Smooth muscle cell (in vitro differentiated cells): ENCODE results near the gene URB2. TPM values are rescaled to one million over a fixed set of nuclear protein-coding genes. Genes with fewer than 3 reads are reported as not detected.

Experiments used
- DNase-seq: peaks from one replicate; lab custom pipeline; 2025; ENCODE audit not compliant: unreplicated experiment; lab: John Stamatoyannopoulos, UW
- H2AFZ ChIP-seq: fragments of 200-600 bp; sonication (generic); 2 replicates; pipeline ENCODE4 v1.6.0; 2016; ENCODE audit warnings: antibody characterized with exemption, low read depth, mild to moderate bottlenecking
- H3F3A ChIP-seq: fragments of 200-600 bp; sonication (generic); 2 replicates; pipeline ENCODE4 v1.6.0; 2017; ENCODE audit warnings: antibody characterized with exemption, low read depth
- H3K27ac ChIP-seq: fragments of 200-600 bp; sonication (generic); 2 replicates; pipeline ENCODE4 v1.5.1; 2016; ENCODE audit warnings: low read depth, mild to moderate bottlenecking
- H3K27me3 ChIP-seq: fragments of 200-600 bp; sonication (generic); 2 replicates; pipeline ENCODE4 v1.6.1; 2016; ENCODE audit warnings: low read depth, mild to moderate bottlenecking
- H3K36me3 ChIP-seq: fragments of 200-600 bp; sonication (generic); 2 replicates; pipeline ENCODE4 v1.5.1; 2016; ENCODE audit warnings: low read depth
- H3K4me1 ChIP-seq: fragments of 200-600 bp; sonication (generic); 2 replicates; pipeline ENCODE4 v1.5.1; 2016; ENCODE audit warnings: low read depth
- H3K4me2 ChIP-seq: fragments of 200-600 bp; sonication (generic); 2 replicates; pipeline ENCODE4 v1.6.0; 2016; ENCODE audit warnings: mild to moderate bottlenecking
- H3K4me3 ChIP-seq: fragments of 200-600 bp; sonication (generic); 2 replicates; pipeline ENCODE4 v1.5.1; 2016; ENCODE audit warnings: mild to moderate bottlenecking
- H3K79me2 ChIP-seq: fragments of 200-600 bp; sonication (generic); 2 replicates; pipeline ENCODE4 v1.6.0; 2016; ENCODE audit warnings: low read depth, mild to moderate bottlenecking
- H3K9ac ChIP-seq: fragments of 200-600 bp; sonication (generic); 2 replicates; pipeline ENCODE4 v1.6.0; 2016; ENCODE audit warnings: low read depth
- H3K9me3 ChIP-seq: fragments of 200-600 bp; sonication (generic); replicated peaks from 2 replicates; pipeline ENCODE4 v1.5.1; 2016; ENCODE audit warnings: low read depth
- H4K20me1 ChIP-seq: fragments of 200-600 bp; sonication (generic); 2 replicates; pipeline ENCODE4 v1.6.0; 2016; ENCODE audit warnings: low read depth
- WGBS: methylation state at CpG from one replicate; pipeline ENCODE4 v1.1.7; 2016; ENCODE audit warnings: low lambda C conversion rate; 5-methylcytosine and 5-hydroxymethylcytosine counted together
- polyA plus RNA-seq: library from polyadenylated mRNA; unstranded; fragments of >200 nt; fragmentation: Nextera tagmentation; extraction: Ambion mirVana; gene quantifications from 2 replicates; pipeline ENCODE4 v1.2.1, GENCODE V29; 2016
- total RNA-seq: library from RNA; depleted of rRNA; stranded (reverse); fragments of >200 nt; gene quantifications from 2 replicates; pipeline ENCODE4 v1.2.3, GENCODE V29; 2014
- TF ChIP-seq, protein P1 (sequence below): fragments of 200-600 bp; sonication (generic); IDR thresholded peaks from 2 replicates; pipeline ENCODE4 v1.5.1; 2017; ENCODE audit warnings: borderline replicate concordance, mild to moderate bottlenecking, antibody characterized with exemption; ENCODE audit not compliant: insufficient read depth, poor library complexity, severe bottlenecking

URB2 gene
- total and polyA plus RNA-seq, 2 experiments from 2014 or later: 1.9 to 4.2 TPM

DNA sequence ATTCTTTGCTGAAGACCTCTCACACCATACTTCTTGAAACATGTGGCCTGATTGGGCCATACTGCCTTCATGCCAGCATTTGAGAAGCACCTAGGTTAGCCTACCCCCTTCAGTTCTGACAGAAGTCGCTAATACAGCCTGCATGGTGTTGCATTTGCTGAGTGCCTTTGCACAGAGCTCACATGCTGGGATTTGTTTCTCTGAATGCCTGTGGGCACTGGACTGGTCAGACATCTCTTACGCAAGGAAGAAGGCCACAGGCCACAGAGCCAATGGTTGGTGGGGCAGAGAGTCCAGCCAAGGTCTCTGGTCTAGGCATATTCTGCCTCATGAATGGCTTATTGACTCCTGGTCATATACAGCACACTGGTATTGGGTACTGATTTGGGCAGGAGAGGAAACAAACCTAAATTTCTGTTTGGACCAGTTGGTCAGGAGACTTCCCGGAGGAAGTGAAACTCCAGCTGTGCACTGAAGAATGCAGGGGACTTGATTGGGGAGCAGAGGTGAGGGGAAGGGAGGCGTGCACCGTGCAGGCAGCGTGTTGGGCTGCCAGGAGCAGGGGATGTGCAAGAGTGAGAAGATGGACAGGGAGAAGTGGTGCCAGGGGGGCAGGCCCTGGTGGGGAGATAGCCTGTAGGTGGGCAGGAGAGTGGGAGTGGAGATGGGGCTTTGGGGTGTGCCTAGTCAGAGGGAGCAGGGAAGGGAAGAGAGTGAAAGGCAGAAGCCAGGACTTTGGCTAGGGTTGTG lies 18.1 kb downstream of the URB2 start:
- H3F3A ChIP-seq: no peaks in the 10 kb centered on the region
- no peak overlapping the region for H3K4me3 ChIP-seq
- no peak overlapping the region for H2AFZ ChIP-seq
- no peaks in the 10 kb centered on the region for H3K9me3 ChIP-seq
- peaks cover 14% of the 10 kb centered on the region for H4K20me1 ChIP-seq
- H3K27ac ChIP-seq: no peak overlapping the region
- peaks cover 8% of the 10 kb centered on the region for H3K79me2 ChIP-seq
- WGBS: 92% methylated on average over 6 of the region's 6 CpGs
- no peaks in the 10 kb centered on the region for H3K27me3 ChIP-seq
- no peak overlapping the region for H3K4me2 ChIP-seq
- peaks cover 4% of the 10 kb centered on the region for H3K36me3 ChIP-seq
- H3K9ac ChIP-seq: no peak overlapping the region
- TF ChIP-seq, protein P1, sequence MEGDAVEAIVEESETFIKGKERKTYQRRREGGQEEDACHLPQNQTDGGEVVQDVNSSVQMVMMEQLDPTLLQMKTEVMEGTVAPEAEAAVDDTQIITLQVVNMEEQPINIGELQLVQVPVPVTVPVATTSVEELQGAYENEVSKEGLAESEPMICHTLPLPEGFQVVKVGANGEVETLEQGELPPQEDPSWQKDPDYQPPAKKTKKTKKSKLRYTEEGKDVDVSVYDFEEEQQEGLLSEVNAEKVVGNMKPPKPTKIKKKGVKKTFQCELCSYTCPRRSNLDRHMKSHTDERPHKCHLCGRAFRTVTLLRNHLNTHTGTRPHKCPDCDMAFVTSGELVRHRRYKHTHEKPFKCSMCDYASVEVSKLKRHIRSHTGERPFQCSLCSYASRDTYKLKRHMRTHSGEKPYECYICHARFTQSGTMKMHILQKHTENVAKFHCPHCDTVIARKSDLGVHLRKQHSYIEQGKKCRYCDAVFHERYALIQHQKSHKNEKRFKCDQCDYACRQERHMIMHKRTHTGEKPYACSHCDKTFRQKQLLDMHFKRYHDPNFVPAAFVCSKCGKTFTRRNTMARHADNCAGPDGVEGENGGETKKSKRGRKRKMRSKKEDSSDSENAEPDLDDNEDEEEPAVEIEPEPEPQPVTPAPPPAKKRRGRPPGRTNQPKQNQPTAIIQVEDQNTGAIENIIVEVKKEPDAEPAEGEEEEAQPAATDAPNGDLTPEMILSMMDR: no peak
- DNase-seq: no peak
- H3K4me1 ChIP-seq: no peaks in the 10 kb centered on the region

DNA sequence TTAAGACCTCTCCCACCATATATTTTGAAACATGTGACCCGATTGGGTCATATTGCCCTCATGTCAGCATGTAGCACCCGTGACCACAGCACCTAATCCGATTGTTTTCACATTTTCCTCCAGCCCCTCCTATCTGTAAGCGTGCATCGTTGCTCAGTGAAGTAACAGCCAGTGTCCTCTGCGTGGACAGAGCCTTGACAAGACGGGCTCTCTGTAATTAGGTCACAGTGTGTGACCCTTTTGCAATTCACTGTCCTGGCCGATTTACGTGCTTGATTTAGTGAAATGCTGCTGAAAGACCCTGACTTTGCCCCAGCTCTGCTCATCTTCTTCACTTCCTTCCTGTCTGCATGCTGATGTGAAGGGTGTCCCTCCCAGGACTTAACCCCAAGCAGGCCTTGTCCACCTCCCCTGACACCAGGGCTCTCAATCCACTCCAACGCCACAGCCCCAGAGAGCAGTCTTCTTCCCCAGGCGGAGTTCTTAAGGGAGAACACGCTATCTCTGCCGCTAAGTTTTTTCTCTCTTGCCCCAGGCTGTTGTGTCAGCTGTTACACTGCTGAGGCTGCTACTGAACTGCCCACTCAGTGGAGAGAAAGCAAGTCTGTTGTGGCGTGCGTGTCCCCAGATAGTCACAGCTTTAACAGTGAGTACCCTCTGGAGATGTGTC lies 19.4 kb downstream of the URB2 start:
- H3K36me3 ChIP-seq: peaks cover 10% of the 10 kb centered on the region
- no peaks in the 10 kb centered on the region for H3K9me3 ChIP-seq
- no peak overlapping the region for H3K9ac ChIP-seq
- no peaks in the 10 kb centered on the region for H3K79me2 ChIP-seq
- WGBS: 82% methylated on average over 15 of the region's 15 CpGs
- TF ChIP-seq, protein P1: no peak
- no peaks in the 10 kb centered on the region for H3K4me1 ChIP-seq
- H2AFZ ChIP-seq: no peak overlapping the region
- no peaks in the 10 kb centered on the region for H3F3A ChIP-seq
- no peak overlapping the region for H3K4me2 ChIP-seq
- no peak for DNase-seq
- no peaks in the 10 kb centered on the region for H3K27me3 ChIP-seq
- no peak overlapping the region for H3K27ac ChIP-seq
- H4K20me1 ChIP-seq: peaks cover 9% of the 10 kb centered on the region
- no peak overlapping the region for H3K4me3 ChIP-seq

DNA sequence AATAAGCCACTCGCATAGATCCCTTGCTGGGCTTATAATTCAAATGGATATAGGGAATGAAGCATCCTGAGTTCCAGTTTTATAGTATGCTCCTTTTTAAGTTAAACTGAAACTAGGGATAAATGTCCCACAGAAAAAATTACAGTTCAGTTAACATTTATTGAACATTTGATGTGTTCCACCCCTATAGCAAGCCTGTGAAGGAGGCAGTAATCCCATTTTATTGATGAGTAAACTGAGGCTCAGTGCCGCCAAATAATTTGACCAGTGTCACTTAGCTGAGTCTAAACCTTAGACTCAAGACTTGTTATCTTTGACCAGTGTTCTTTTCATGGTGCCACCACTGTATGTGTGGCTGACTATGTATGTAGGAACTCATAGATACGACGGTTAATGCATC lies 22.4 kb downstream of the URB2 start:
- H2AFZ ChIP-seq: no peak overlapping the region
- 95% methylated on average over 4 of the region's 4 CpGs for WGBS
- TF ChIP-seq, protein P1: no peak
- no peaks in the 10 kb centered on the region for H3F3A ChIP-seq
- H3K4me1 ChIP-seq: no peaks in the 10 kb centered on the region
- H3K4me2 ChIP-seq: no peak overlapping the region
- H3K36me3 ChIP-seq: peaks cover 15% of the 10 kb centered on the region
- no peak overlapping the region for H3K4me3 ChIP-seq
- no peaks in the 10 kb centered on the region for H3K9me3 ChIP-seq
- no peak for DNase-seq
- H3K79me2 ChIP-seq: no peaks in the 10 kb centered on the region
- H4K20me1 ChIP-seq: no peaks in the 10 kb centered on the region
- H3K9ac ChIP-seq: no peak overlapping the region
- no peak overlapping the region for H3K27ac ChIP-seq
- no peaks in the 10 kb centered on the region for H3K27me3 ChIP-seq
